GM21360 (cell line): ENCODE data around the gene SH3YL1.

ENCODE experiments used
- ATAC-seq: cut with Tn5 transposase; IDR thresholded peaks from one replicate; pipeline ENCODE4 v1.9.1; 2021; ENCODE audit warnings: mild to moderate bottlenecking, moderate library complexity; ENCODE audit not compliant: unreplicated experiment

Gene SH3YL1

DNA sequence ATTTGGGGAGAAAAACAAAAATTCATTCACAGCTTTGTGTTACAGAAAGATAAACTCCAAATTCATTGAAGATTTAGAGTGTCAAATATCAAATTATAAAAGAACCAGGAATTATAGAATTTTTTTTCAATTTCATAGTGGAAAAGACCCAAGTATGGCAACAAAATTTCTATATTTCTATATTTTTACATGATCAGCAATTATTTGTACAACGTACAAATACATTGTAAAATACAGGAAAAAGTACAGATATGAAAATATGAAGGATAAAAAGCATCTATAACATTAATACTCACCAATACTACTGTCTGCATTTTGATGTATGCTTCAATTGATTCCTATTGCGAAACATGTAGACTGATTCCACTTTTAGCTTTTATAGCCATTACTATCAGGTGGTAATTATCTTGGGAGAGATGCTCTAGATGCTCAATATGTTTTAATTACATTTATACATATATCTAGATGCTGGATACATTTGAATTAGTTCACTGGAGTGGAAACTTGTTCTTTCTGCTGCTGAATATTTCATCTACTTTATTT is 4.0 kb downstream of the SH3YL1 start:
- ATAC-seq: no peak

GRCh38 chr2:258933-259332 is 4.9 kb downstream of the SH3YL1 start:
- ATAC-seq: no peak

GRCh38 chr2:257842-258241 is 6.0 kb downstream of the SH3YL1 start:
- ATAC-seq: no peak

GRCh38 chr2:257429-257828 is 6.4 kb downstream of the SH3YL1 start:
- ATAC-seq: no peak

- ATAC-seq: no peak
Observed at GRCh38 chr2:256094-256493, 7.7 kb downstream of the SH3YL1 start.

DNA sequence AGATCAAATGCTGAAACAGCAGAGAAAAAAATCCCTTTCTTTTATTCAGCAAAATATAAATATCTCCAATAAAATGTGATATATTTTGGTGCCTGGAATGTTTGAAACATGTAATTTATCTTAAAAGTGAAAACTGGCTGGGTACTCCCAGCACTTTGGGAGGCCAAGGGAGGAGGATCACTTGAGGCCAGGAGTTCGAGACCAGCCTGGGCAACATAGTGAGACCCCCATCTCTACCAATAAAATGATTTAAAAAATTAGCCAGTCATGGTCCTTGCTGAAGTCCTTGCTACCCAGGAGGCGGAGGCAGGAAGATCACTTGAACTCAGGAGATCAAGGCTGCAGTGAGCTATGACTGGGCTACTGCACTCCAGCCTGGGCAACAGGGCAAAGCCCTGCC is 8.6 kb downstream of the SH3YL1 start:
- ATAC-seq: no peak

DNA sequence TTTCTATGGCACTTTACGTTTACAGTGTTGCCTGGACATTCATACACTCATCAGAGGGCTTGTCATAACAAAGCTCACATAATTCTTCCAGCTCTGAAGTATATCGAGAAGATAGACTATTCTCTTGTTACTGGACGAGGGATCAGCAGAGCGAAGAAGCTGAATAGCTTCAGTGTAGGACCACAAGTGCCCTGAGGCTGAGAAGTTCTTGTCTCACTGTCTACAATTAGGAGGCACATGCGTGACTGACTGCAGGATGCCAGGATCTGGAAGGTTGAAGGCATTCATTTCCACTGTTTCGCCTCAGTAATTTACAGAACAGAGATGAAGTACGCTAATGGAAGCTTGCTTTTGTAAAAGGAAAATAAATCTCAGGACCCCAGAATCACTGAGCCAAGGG is 9.6 kb downstream of the SH3YL1 start:
- no peak for ATAC-seq

DNA sequence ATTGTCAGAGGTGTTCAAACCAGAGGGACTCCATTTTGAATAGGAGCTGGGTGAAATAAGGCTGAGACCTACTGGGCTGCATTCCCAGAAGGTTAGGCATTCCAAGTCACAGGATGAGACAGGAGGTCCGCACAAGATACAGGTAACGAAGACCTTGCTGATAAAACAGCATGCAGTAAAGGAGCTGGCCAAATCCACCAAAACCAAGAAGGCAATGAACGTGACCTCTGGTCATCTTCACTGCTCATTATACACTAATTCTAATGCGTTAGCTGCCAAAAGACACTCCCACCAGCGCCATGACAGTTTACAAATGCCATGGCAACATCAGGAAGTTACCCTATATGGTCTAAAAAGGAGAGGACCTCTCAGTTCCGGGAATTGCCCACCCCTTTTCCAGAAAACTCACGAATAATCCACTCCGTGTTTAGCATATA is 10.6 kb downstream of the SH3YL1 start:
- ATAC-seq: no peak

GRCh38 chr2:252001-252602 is 11.7 kb downstream of the SH3YL1 start:
- ATAC-seq: no peak

GRCh38 chr2:249538-250042 is 14.2 kb downstream of the SH3YL1 start:
- ATAC-seq: no peak

DNA sequence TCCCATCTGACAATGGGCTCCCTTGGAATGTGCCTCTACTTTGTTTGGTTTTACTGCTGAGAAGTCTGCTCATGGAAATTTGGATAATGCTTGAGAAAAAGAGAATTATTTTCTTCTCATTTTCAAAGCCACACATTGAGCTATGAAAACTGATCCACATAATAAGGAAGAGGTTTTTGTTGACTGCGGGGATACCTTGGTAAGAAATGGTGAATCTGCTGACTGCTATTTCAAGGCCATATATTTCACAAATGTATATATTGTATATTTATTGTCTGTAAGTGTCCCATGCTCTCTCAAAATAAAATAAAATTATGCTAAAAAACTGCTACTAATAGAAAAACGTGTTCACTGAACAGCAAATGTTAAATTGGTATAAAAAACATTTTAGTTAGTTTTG is 15.1 kb downstream of the SH3YL1 start:
- ATAC-seq: no peak

DNA sequence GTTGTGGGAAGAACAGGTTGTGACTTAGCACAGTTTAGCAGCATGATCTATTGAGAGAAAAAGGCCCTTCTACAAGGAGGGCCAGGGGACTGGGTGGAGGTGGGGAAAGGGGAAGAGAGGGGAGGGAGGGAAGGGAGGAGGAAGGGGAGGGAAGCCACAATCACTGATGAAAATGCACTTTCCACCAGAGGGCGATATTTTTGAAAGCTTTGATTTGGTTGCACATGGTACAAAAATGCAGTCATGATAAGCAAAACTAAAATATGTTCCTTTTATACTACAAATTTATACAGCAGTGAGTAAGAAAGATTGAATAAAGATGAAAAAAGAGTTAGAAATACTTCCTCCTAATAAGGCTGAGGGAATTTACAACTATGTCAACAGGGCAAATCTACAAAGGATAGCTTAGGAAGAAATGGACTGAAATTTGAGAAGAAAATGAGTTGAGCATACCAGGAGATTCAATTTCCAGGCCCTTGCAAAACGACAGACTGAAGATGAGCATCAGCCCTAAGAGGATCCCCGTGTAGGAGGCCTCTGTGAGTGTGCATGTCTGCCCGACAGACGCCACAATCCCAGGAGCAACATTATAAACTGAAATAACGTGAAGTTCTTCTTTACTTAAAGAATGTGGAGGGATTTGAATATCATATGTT is 17.2 kb downstream of the SH3YL1 start:
- no peak for ATAC-seq

DNA sequence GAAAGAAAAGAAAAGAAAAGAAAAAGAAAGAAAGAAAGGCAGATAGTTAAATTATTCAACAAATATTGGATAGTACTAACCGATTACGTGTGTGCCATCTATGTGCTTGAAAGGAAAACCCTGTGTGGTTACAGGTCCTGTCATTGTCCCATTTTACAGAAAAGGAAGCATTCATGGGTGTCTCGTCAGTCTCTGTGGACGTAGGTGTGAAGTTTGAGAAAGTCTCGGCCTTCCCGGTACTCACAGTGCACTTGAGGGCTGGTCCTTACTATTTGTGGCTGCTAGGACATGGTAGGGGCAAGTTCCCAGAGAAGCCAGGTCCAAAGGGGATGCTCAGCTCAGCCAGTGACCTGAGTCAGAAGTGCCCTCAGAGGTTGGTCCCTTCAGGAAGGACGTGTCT is 19.3 kb downstream of the SH3YL1 start:
- ATAC-seq: no peak

GRCh38 chr2:238869-239268 is 25.0 kb downstream of the SH3YL1 start:
- no peak for ATAC-seq

- no peak for ATAC-seq
Observed at GRCh38 chr2:238431-238830, 25.4 kb downstream of the SH3YL1 start.

GRCh38 chr2:237878-238277 is 26.0 kb downstream of the SH3YL1 start:
- ATAC-seq: no peak

GRCh38 chr2:236993-237539 is 26.8 kb downstream of the SH3YL1 start:
- ATAC-seq: no peak

GRCh38 chr2:234421-234820 is 29.4 kb downstream of the SH3YL1 start:
- ATAC-seq: no peak

GRCh38 chr2:233030-233429 is 30.8 kb downstream of the SH3YL1 start:
- no peak for ATAC-seq

DNA sequence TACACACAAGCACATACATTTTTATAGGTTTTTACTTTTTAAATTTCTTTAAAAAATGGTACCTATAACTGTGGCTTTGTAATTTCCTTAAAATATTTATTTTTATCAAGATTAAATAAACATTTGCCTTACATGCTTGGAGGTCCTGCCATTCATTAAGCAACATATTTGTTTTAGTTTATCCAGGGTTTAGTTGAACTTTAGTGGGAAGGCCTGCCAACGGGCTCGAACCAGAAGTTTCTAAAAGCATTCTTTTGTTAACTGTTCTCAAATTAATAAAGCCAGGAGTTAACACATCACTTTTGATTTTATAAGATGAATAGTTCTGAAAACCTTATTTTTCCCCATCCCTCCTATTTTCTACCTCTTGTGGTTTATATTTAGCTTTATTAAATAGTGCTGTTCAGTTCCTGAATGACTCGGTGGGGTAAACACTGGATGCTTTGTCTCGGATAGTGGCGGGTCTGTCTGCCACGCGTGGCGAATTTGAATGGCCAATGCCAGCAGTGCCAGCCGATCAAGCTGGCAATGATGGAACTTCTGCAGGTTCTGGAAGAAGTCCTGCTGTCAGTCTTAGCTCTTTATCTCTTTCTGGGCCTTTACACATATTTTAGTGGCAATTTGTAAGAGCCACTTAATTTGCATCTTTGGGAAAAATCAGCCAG is 32.2 kb downstream of the SH3YL1 start:
- no peak for ATAC-seq

GRCh38 chr2:228518-229278 is 35.1 kb downstream of the SH3YL1 start:
- no peak for ATAC-seq
